ENCODE data around the gene TUBGCP6.
"Not testable (repeated sequence)": the region's sequence is repeated elsewhere in the genome, so short reads cannot be mapped to it uniquely, and the experiment has no call there.

The TUBGCP6 gene

DNA sequence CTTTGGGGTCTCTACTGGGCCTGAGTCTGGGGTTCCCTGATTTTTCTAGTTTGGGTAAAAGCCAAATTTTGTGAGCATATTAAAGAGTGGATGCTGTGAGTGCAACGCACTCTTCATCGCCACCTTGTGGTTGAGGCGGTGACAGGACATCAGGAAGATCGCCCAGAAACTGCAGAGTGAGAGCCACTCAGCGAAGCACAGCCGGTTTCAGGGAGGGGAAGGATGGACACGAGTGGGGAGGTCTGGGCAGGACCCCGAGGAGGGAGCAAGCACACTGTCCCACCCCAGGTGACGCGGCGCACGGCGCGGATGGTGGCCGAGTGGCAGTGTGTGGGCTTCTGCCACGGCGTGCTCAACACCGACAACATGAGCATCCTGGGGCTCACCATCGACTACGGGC is 34.9 kb downstream of the TUBGCP6 start:
- peak; percentile 59 for DNase-seq (ENCODE audit: low spot score)

DNA sequence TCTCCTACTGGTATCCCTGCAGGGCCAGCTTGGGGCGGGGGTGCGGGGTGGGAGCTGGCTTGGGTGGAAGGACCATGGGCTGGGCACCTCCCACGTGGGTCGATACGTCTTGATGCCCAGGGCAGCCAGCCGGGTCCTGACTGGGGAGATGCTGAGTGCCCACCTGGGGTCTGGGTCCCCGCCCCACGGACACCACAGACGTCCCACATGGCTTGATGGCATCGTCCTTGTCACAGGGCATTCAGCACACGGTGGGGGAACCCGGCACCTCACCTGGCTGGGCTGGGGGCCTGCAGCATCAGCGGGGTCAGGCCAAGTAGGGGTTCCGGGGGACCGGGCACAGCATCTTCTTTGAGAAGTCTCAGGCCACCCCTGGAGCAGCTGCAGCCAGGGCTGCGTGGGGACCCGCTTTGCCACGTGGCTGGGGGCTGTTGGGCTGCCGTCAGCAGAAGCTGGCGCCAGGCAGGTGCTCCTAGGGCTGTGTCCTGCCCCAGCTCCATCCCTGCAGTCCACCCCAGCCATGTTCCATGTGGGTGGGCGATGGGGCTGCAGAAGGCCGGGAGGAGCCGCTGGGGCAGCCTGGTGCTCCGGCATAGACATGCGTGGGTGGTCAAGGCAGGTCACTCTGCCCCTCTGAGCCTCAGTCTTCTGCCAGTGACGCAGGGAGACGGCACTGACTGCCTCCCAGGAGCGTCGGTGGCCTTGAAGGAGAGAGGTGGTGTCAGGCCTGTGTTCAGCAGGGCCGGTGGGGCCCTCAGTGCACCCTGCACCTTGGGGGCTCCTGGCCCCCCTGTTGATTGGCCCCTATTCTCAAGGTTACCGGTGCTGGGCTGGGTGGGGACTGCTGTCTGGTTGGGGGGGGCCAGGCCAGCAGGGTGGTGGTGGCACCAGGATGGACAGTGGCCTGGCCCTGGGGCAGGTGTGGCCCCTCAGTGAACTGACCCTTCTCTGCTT is 35.6 kb downstream of the TUBGCP6 start:
- no peak for DNase-seq (ENCODE audit: low spot score)

DNA sequence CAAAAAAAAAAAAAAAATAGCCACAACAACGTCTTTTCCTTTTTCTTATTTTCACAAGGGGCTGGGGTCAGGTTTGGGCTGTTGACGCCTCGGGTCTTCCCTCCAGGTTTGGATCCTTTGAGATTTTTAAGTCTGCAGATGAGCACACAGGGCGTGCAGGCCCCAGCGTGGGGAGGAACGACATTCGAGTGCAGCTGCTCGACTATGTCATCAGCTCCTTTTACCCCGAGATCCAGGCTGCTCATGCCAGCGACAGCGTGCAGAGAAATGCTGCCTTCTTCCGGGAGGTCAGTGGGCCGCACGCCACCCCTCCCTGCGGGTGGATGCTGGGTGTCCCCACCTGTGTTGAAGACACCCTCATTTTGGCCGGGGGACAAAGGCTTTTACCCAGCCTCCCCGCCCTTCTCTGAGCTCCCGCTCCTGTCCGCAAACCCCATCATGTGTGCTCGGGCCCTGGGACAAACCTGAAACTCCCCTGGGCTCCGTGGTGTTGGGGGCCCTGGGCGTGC is 36.3 kb downstream of the TUBGCP6 start:
- no peak for DNase-seq (ENCODE audit: low spot score)

GRCh38 chr22:50207383-50208140 is 37.3 kb downstream of the TUBGCP6 start:
- no peak for DNase-seq (ENCODE audit: low spot score)

GRCh38 chr22:50206599-50206998 is 38.2 kb downstream of the TUBGCP6 start:
- peak; percentile 28 for DNase-seq (ENCODE audit: low spot score)

DNA sequence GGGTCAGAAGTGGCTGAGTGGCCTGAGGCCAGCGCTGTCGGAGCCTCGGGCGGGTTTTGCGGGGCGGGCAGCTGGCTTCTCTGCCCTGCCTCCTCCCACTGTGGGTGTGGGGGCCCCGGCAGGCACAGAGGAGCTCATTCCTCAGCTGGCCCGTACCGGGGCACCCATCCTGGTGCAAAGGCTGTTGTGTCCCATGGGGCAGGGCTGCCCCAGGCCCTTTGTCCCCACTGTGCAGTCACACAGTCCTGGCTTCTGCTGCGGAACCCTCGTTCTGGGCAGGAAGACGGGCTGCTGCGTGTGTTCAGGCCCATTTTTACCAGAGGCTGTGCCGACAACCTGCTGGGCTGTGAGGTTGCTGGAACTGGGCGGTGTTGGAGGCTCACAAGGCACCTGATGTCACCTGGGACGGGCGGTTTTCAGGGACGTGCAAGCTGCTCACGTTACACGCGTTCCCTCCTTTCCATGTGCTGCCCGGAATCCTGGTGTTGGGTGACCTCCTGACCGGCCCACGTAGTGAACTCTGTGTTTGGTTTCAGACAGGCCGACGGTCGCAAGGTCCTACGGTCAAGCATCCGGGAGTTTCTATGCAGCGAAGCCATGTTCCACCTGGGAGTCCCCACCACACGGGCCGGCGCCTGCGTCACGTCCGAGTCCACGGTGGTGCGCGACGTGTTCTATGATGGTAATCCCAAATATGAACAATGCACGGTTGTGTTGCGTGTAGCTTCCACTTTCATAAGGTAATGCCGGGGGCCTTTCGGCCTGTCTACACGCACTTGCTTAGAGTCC is 38.8 kb downstream of the TUBGCP6 start:
- DNase-seq (ENCODE audit: low spot score), result no peak

DNA sequence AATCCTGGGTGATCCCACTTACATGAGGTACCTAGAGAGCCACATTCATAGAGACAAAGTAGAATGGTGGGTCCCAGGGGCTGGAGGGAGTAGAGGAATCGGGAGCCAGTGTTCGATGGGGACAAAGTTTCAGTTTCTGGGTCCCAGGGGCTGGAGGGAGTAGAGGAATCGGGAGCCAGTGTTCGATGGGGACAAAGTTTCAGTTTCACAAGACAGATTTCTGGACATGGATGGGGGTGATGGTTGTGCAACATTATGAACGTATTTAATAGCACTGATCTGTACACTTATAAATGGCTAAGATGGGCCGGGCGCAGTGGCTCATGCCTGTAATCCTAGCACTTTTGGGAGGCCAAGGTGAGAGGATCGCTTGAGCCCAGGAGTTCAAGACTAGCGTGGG is 39.8 kb downstream of the TUBGCP6 start:
- not testable (repeated sequence) for DNase-seq (ENCODE audit: low spot score)

DNA sequence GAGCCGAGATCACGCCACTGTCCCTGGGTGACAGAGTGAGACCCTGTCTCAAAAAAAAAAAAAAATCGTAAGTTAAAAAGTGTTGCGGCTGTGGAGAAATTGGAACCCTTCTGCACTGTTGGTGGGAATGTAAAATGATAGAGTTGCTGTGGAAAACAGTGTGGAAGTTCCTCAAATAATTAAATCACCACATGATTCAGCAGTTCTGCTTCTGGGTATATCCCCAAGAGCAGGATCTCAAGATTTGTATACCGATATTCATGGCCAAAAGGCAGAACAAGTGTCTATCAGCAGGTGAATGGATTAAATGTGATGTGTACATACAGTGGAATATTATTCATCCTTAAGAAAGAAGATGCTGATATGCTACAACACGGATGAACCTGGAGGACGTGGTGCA is 40.3 kb downstream of the TUBGCP6 start:
- no peak for DNase-seq (ENCODE audit: low spot score)

GRCh38 chr22:50203288-50203687 is 41.5 kb downstream of the TUBGCP6 start:
- DNase-seq (ENCODE audit: low spot score), result no peak

DNA sequence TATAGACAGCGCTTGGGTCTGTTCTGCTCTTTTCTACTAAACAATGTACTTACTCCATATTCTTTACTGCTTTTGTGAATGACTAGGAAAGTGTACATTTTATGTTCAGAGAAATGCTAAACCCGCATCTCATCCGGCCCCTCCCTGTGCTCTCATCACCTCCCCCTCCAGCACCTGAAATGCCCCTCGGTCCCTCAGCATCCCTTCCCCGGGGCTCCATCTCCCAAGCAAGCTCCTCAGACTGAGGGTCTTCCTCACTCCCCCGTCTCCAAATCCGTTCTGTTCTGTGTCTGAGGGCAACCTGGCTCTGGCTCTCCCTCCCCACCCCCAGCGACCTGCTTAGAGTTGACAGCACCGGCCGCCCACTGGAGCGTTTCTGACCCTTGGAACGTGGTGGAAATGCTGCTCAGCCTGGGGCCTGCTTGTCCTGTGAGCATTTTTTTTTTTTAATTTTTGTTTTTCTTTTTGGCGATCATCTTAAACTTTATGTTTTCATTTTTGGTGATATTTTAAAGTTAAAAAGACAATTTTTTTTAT is 42.6 kb downstream of the TUBGCP6 start:
- peak; percentile 24 for DNase-seq (ENCODE audit: low spot score)

- no peak for DNase-seq (ENCODE audit: low spot score)
Observed at GRCh38 chr22:50201191-50202129, 43.4 kb downstream of the TUBGCP6 start.

DNA sequence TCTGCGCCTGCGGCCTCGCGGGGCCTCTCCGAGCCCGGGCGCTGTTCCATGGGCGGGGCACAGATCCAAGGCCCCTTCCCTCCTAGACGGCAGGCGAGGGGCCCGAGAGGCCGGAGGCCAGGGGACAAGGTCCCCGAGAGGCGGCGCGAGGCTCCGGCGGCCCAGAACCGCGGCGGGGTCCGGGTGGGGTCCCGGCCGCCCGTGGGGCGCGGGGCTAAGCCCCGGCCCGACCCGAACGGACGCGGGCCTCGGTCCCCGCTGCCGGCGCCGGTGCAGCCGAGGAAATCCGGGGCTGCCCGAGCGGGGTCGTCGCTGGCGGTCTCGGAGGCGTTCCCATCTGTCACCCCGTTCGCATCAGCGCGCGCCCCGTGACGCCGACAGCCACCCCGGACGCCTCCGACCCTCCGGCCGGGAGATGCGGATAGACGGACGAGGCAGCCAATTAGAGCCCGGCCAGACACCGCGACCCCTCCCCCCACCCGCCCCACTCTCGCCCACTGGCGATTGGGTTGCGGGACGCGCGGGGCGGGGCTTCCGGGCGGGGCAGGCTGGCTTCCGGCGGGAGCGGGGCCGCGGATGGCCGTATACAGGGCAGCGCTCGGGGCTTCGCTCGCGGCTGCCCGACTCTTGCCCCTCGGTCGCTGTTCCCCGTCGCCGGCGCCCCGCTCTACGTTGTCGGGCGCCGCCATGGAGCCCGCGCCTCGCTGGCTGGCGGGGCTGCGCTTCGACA is 44.2 kb downstream of the TUBGCP6 start, which contains the start of gene SELENOO:
TSS of gene SELENOO (plus strand) at position 551 of the 730 bp plus-strand sequence. CDS start at position 577, 26 bp downstream.
- peak; percentile 91 for DNase-seq (ENCODE audit: low spot score)

- peak; percentile 22 for DNase-seq (ENCODE audit: low spot score)
Observed at GRCh38 chr22:50199829-50200460, 44.9 kb downstream of the TUBGCP6 start.

DNA sequence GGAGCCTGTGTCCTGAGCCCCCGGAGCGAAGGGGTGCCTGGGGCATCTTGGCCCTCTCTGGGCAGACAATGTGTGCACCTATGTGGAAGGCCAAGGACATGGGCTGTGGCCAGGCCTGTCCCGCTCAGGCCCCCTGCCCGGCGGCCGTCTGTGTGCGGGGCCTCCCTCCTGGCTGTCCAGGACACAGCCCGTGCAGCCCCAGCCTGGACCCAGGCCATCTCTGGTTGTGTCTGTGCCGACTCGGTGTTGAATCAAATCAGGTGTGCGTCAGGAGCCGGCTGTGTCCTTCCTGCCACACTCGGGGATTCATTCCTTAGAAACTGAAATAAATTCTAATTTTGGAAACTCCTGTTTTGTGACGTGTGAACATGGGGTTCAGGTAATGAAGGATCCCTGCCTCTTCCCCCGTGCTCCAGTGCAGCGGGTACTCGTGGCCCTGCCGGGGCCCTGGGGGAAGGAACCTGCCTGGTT is 45.5 kb downstream of the TUBGCP6 start:
- DNase-seq (ENCODE audit: low spot score), result no peak

DNA sequence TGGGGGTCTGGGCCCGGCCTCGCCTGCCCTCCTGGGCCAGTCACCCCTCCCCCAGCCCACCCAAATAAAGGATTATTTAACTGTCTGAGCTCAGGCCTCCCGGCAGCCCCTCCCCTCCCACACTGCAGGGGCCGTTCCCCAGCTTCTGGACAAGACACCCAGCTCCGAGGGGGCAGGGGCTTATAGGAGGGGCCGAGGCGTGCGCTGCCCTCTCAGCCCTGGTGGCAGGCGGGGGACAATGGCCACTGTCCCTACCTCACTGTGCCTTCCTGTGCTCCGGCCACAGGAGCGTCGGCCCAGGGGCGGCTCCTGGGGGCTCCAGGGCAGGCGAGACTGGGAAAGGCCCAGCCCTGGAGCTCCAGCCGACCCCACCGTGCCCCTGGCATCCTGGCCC is 46.2 kb downstream of the TUBGCP6 start:
- DNase-seq (ENCODE audit: low spot score), result no peak

DNA sequence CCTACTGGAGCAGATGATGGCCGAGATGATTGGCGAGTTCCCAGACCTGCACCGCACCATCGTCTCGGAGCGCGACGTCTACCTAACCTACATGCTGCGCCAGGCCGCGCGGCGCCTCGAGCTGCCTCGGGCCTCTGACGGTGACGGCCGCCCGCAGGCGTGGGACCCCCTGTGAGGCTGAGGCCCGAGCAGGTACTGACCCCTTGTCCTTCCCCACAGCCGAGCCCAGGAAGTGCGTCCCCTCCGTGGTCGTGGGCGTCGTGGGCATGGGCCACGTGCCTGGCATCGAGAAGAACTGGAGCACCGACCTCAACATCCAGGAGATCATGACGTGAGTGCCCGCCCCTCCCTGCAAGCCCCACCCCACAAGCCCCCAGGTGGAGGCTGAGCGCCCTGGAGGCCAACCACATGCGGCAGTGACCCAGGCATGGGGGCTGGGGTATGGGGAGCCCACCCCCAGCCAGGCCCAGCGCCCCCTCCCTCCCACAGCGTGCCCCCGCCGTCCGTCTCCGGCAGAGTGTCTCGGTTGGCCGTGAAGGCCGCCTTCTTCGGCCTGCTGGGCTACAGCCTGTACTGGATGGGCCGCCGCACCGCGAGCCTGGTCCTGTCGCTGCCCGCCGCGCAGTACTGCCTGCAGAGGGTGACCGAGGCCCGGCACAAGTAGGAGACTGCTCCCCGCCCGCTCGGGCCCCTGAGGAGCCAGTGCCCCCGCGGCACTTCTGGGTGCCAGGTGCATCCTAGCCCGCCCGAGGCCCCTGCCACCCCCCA is 46.8 kb downstream of the TUBGCP6 start:
- DNase-seq (ENCODE audit: low spot score), result no peak

GRCh38 chr22:50197000-50197800 is 47.6 kb downstream of the TUBGCP6 start:
- DNase-seq (ENCODE audit: low spot score), result no peak

- DNase-seq (ENCODE audit: low spot score), result no peak
Observed at GRCh38 chr22:50196256-50196655, 48.6 kb downstream of the TUBGCP6 start.
